HEK293 (cell line): ENCODE results near the gene GNAZ.

Source experiments
- CTCF ChIA-PET: fragments of 350-600 bp; formaldehyde crosslinking; extraction: SDS; loops from one replicate; lab custom pipeline; 2021; ENCODE audit warnings: antibody characterized with exemption; lab: Yijun Ruan, JAX
- POLR2A ChIA-PET: fragments of 300-600 bp; formaldehyde crosslinking; extraction: SDS; loops from one replicate; lab custom pipeline; 2020; ENCODE audit warnings: antibody characterized with exemption, inconsistent platforms; lab: Yijun Ruan, JAX
- H3K27ac ChIP-seq: fragments of 200-500 bp; sonication (Bioruptor generic); 2 replicates; pipeline ENCODE4 v1.5.1; 2014; ENCODE audit warnings: low read depth, low read length, control low read depth, inconsistent platforms; ENCODE audit errors: extremely low read depth
- H3K36me3 ChIP-seq, 2 experiments: fragments of 200-500 bp in 1 of 2; sonication (Bioruptor generic) in 1 of 2; 1 replicate in 1 of 2; 2 replicates in 1 of 2; pipeline ENCODE4 v1.5.1; 2014 to 2017; ENCODE audit warnings: inconsistent platforms in 2 of 2, low read length in 2 of 2; ENCODE audit not compliant: control insufficient read depth in 2 of 2, insufficient read depth in 1 of 2
- H3K4me1 ChIP-seq: fragments of 200-500 bp; sonication (Bioruptor generic); 2 replicates; pipeline ENCODE4 v1.5.1; 2014; ENCODE audit warnings: mild to moderate bottlenecking, low read length, inconsistent platforms; ENCODE audit not compliant: control insufficient read depth, insufficient read depth
- H3K4me3 ChIP-seq: 2 replicates; pipeline ENCODE4 v1.5.1; 2011; ENCODE audit warnings: low read depth, mild to moderate bottlenecking, control low read depth, low read length, moderate library complexity
- H3K9me3 ChIP-seq: fragments of 200-500 bp; sonication (Bioruptor generic); 2 replicates; pipeline ENCODE4 v1.5.1; 2014; ENCODE audit warnings: low read depth, low read length, inconsistent platforms; ENCODE audit not compliant: control insufficient read depth, insufficient read depth
- GFI1B ChIP-seq: fragments of 450-650 bp; formaldehyde crosslinking; IDR thresholded peaks from 2 replicates; pipeline ENCODE4 v1.5.1; 2016; ENCODE audit warnings: missing biosample characterization, missing genetic modification characterization
- KLF10 ChIP-seq: fragments of 450-650 bp; IDR thresholded peaks from 2 replicates; pipeline ENCODE4 v1.5.1; 2018; ENCODE audit warnings: missing biosample characterization, mild to moderate bottlenecking, missing genetic modification characterization
- TSHZ1 ChIP-seq: fragments of 450-650 bp; formaldehyde crosslinking; IDR thresholded peaks from 2 replicates; pipeline ENCODE4 v1.5.1; 2016; ENCODE audit warnings: missing biosample characterization, missing genetic modification characterization, borderline replicate concordance
- ZBTB17 ChIP-seq: fragments of 450-650 bp; formaldehyde crosslinking; IDR thresholded peaks from 2 replicates; pipeline ENCODE4 v1.5.1; 2016; ENCODE audit warnings: missing biosample characterization, missing genetic modification characterization
- ZBTB26 ChIP-seq: fragments of 450-650 bp; formaldehyde crosslinking; optimal IDR thresholded peaks from 2 replicates; pipeline ENCODE3; 2016; ENCODE audit warnings: missing biosample characterization, mild to moderate bottlenecking, missing genetic modification characterization
- ZFHX2 ChIP-seq: fragments of 450-650 bp; formaldehyde crosslinking; conservative IDR thresholded peaks from 2 replicates; pipeline ENCODE4 v1.5.1; 2016; ENCODE audit warnings: missing biosample characterization, missing genetic modification characterization
- ZNF132 ChIP-seq: fragments of 450-650 bp; formaldehyde crosslinking; IDR thresholded peaks from 2 replicates; pipeline ENCODE4 v1.5.1; 2017; ENCODE audit warnings: missing biosample characterization, missing genetic modification characterization, borderline replicate concordance
- ZNF184 ChIP-seq: fragments of 450-650 bp; IDR thresholded peaks from 2 replicates; pipeline ENCODE4 v1.5.1; 2018; ENCODE audit warnings: missing biosample characterization, mild to moderate bottlenecking, missing genetic modification characterization
- ZNF214 ChIP-seq: fragments of 450-650 bp; formaldehyde crosslinking; IDR thresholded peaks from 2 replicates; pipeline ENCODE4 v1.5.1; 2017; ENCODE audit warnings: missing biosample characterization, mild to moderate bottlenecking, missing genetic modification characterization, borderline replicate concordance
- ZNF350 ChIP-seq: fragments of 450-650 bp; formaldehyde crosslinking; IDR thresholded peaks from 2 replicates; pipeline ENCODE4 v1.5.0; 2017; ENCODE audit warnings: missing biosample characterization, mild to moderate bottlenecking, missing genetic modification characterization
- ZNF558 ChIP-seq: fragments of 450-650 bp; formaldehyde crosslinking; IDR thresholded peaks from 2 replicates; pipeline ENCODE4 v1.5.1; 2016; ENCODE audit warnings: missing biosample characterization, missing genetic modification characterization
- ZNF639 ChIP-seq: fragments of 450-650 bp; formaldehyde crosslinking; IDR thresholded peaks from 2 replicates; pipeline ENCODE4 v1.5.1; 2016; ENCODE audit warnings: missing biosample characterization, missing genetic modification characterization
- ZNF670 ChIP-seq: fragments of 450-650 bp; formaldehyde crosslinking; IDR thresholded peaks from 2 replicates; pipeline ENCODE4 v1.5.1; 2016; ENCODE audit warnings: missing biosample characterization, missing genetic modification characterization, low read depth
- ZSCAN18 ChIP-seq: fragments of 450-650 bp; formaldehyde crosslinking; IDR thresholded peaks from 2 replicates; pipeline ENCODE4 v1.5.1; 2016; ENCODE audit warnings: missing biosample characterization, missing genetic modification characterization
- ZXDB ChIP-seq: fragments of 450-650 bp; formaldehyde crosslinking; IDR thresholded peaks from 2 replicates; pipeline ENCODE4 v1.5.1; 2016; ENCODE audit warnings: missing biosample characterization, missing genetic modification characterization
- TF ChIP-seq, protein P1 (sequence below): IDR thresholded peaks from 2 replicates; pipeline ENCODE4 v1.6.1; 2011; ENCODE audit warnings: mild to moderate bottlenecking, low read depth, low read length, borderline replicate concordance
- TF ChIP-seq, protein P2 (sequence below): fragments of 450-650 bp; formaldehyde crosslinking; IDR thresholded peaks from 2 replicates; pipeline ENCODE4 v1.5.1; 2016; ENCODE audit warnings: missing biosample characterization, missing genetic modification characterization, borderline replicate concordance

Gene GNAZ

GRCh38 chr22:23105304-23105703 lies 35.0 kb downstream of the GNAZ start:
- ChIA-PET CTCF (interaction anchor here (0.9 kb wide), 1 partner anchor 255 kb away, joined by 3 read pairs; no protein-coding TSS in a partner anchor), POLR2A (interaction anchor here (1.2 kb wide), 1 partner anchor 40 kb away, joined by 3 read pairs; the partner anchor contains the start of gene RAB36)
- no peak for TF ChIP-seq ZNF558 (tag by site-specific recombination)
- TF ChIP-seq, protein P1, sequence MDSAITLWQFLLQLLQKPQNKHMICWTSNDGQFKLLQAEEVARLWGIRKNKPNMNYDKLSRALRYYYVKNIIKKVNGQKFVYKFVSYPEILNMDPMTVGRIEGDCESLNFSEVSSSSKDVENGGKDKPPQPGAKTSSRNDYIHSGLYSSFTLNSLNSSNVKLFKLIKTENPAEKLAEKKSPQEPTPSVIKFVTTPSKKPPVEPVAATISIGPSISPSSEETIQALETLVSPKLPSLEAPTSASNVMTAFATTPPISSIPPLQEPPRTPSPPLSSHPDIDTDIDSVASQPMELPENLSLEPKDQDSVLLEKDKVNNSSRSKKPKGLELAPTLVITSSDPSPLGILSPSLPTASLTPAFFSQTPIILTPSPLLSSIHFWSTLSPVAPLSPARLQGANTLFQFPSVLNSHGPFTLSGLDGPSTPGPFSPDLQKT = no peak
- TF ChIP-seq, protein P2, sequence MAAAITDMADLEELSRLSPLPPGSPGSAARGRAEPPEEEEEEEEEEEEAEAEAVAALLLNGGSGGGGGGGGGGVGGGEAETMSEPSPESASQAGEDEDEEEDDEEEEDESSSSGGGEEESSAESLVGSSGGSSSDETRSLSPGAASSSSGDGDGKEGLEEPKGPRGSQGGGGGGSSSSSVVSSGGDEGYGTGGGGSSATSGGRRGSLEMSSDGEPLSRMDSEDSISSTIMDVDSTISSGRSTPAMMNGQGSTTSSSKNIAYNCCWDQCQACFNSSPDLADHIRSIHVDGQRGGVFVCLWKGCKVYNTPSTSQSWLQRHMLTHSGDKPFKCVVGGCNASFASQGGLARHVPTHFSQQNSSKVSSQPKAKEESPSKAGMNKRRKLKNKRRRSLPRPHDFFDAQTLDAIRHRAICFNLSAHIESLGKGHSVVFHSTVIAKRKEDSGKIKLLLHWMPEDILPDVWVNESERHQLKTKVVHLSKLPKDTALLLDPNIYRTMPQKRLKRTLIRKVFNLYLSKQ = no peak
- TF ChIP-seq ZFHX2 (tag by site-specific recombination) = no peak
- TF ChIP-seq ZNF350 (tag by site-specific recombination) = no peak
- no peak for TF ChIP-seq ZSCAN18 (tag by site-specific recombination)
- no peak for TF ChIP-seq ZNF670 (tag by site-specific recombination)
- TF ChIP-seq ZNF184 = no peak
- no peak for TF ChIP-seq ZNF639
- TF ChIP-seq TSHZ1 = no peak
- no peak for TF ChIP-seq ZBTB17
- no peak for TF ChIP-seq ZBTB26 (tag by site-specific recombination)
- no peak for TF ChIP-seq GFI1B
- TF ChIP-seq ZNF214 (tag by site-specific recombination) = no peak
- no peak for TF ChIP-seq KLF10 (tag by site-specific recombination)
- no peak for TF ChIP-seq ZNF132 (tag by site-specific recombination)
- no peak for TF ChIP-seq ZXDB (tag by site-specific recombination)
- no peak overlapping the region for H3K4me3 ChIP-seq
- H3K4me1 ChIP-seq = no peaks in the 10 kb centered on the region
- peaks cover 0 to 76% of the 10 kb centered on the region in 2 experiments; a peak in 1 of 3 replicates for H3K36me3 ChIP-seq
- H3K9me3 ChIP-seq = no peaks in the 10 kb centered on the region
- H3K27ac ChIP-seq = no peak overlapping the region
